ENCODE data around the gene ATG10. TPM values are rescaled to one million over a fixed set of nuclear protein-coding genes. Genes with fewer than 3 reads are reported as not detected.

Gene ATG10
- total and polyA plus RNA-seq, 2 of the 8 experiments (the other 6 are each of a cell fraction or from before 2014, with no cell fraction given) = 3.7 to 8.8 TPM

DNA sequence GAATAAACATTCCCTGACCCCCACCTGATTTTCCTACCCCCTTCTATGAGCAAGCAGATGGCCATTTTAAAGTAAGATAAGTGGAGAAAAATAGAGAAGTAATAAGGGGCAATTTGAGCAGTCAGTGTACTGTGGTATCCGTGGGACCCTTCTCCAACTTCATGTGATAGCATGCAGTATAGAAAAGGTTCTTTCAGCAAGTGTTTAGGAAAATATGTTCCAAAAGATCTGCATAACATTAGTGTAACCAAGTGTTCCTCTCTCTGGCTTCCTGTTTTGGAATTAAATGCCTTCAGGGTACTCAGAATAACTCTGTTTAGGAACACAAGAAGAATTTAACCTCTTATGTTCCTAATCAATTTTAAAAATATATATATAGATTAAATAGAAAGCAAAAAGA, 134.9 kb downstream of the ATG10 start:
- H4K8ac ChIP-seq (ENCODE audit: extremely low read depth, insufficient read depth, low read length) = no peak overlapping the region
- no peaks in the 10 kb centered on the region for H3K27me3 ChIP-seq (replicated peaks in 1 of 4; ENCODE audit: control insufficient read depth in 3 of 4, extremely low read depth in 1 of 4, insufficient read depth in 3 of 4, low read length in 3 of 4)
- H3K23ac ChIP-seq (ENCODE audit: insufficient read length) = no peak overlapping the region
- H4K5ac ChIP-seq (ENCODE audit: insufficient read length, low read depth, low read length) = no peak overlapping the region
- no peaks in the 10 kb centered on the region for H4K20me1 ChIP-seq (replicated peaks in 1 of 2; ENCODE audit: control insufficient read depth in 1 of 2, insufficient read depth in 2 of 2, low read length in 2 of 2)
- POLR2A ChIA-PET (ENCODE audit: partially characterized antibody) = interaction anchor here (0.6 to 1.3 kb wide), 3 partner anchors 135 to 255 kb away, joined by 3 read pairs; partner anchors contain the start of genes ATG10 and RPS23
- DNase-seq (ENCODE audit: low read depth in 1 of 2, low spot score in 2 of 2) (no peak), FAIRE-seq (no peak)
- H3K4me3 ChIP-seq (ENCODE audit: extremely low read depth in 1 of 4, insufficient read depth in 2 of 4, low read depth in 3 of 4, low read length in 4 of 4) = no peak overlapping the region
- no peak overlapping the region; a peak in 1 of 4 replicates for H3K4me2 ChIP-seq (ENCODE audit: insufficient read depth in 1 of 2, low read depth in 2 of 2, low read length in 2 of 2)
- H3K9ac ChIP-seq (replicated peaks in 1 of 4; ENCODE audit: extremely low read depth in 1 of 4, low read depth in 3 of 4, low read length in 3 of 4) = no peak overlapping the region
- H2BK20ac ChIP-seq (ENCODE audit: low read length) = no peak overlapping the region
- H3K36me3 ChIP-seq (ENCODE audit: control insufficient read depth in 2 of 4, insufficient read depth in 4 of 4, low read length in 3 of 4) = no peaks in the 10 kb centered on the region
- no peak overlapping the region for H3K27ac ChIP-seq (ENCODE audit: low read depth, low read length)
- H2BK120ac ChIP-seq (replicated peaks; ENCODE audit: low read depth, low read length) = no peak overlapping the region
- no peak overlapping the region for H3K18ac ChIP-seq (ENCODE audit: extremely low read depth, low read length)
- no peak overlapping the region for H2AK5ac ChIP-seq (ENCODE audit: low read depth, low read length)
- no peak overlapping the region for H3K14ac ChIP-seq (ENCODE audit: insufficient read length)
- no peaks in the 10 kb centered on the region for H3K9me3 ChIP-seq (ENCODE audit: insufficient read depth in 2 of 2, low read depth in 1 of 2, low read length in 1 of 2)
- H3K4me1 ChIP-seq (replicated peaks in 1 of 4; ENCODE audit: control insufficient read depth in 3 of 4, insufficient read depth in 4 of 4, low read length in 3 of 4) = peaks cover 0 to 7% (median 1%) of the 10 kb centered on the region in 4 experiments; a peak in 3 of 7 replicates
- no peaks in the 10 kb centered on the region for H3K79me1 ChIP-seq (ENCODE audit: low read depth, low read length)
- no peak overlapping the region for H2BK5ac ChIP-seq (ENCODE audit: low read depth, low read length)
- no peaks in the 10 kb centered on the region for H3K23me2 ChIP-seq (ENCODE audit: low read depth, low read length)
- H2BK15ac ChIP-seq (ENCODE audit: low read length) = no peak overlapping the region
- H2BK12ac ChIP-seq (ENCODE audit: low read depth, low read length) = no peak overlapping the region
- no peak overlapping the region for H2AFZ ChIP-seq (ENCODE audit: low read length)
- H3K56ac ChIP-seq (replicated peaks; ENCODE audit: insufficient read length, low read depth, low read length) = no peak overlapping the region
- CTCF ChIA-PET (ENCODE audit: partially characterized antibody) = interaction anchor here (0.9 to 3.5 kb wide), 17 partner anchors 12 to 763 kb away, joined by 3 to 19 read pairs (median 4); no protein-coding TSS in a partner anchor
- 56% methylated on average over 1 of the region's 1 CpG; no CpG with 5 or more reads in 1 of the 2 experiments for WGBS, 2 experiments (ENCODE audit: extremely low coverage in 1 of 2, insufficient coverage in 1 of 2, insufficient read length in 1 of 2, insufficient replicate concordance in 2 of 2, low coverage in 1 of 2, low lambda C conversion rate in 2 of 2, missing lambda C conversion rate in 1 of 2)
- no peak overlapping the region for H4K91ac ChIP-seq (replicated peaks; ENCODE audit: insufficient read length, low read length)
- no peak overlapping the region for H3K4ac ChIP-seq (replicated peaks; ENCODE audit: insufficient read length, low read depth, low read length)
- H3K79me2 ChIP-seq (ENCODE audit: control insufficient read depth in 1 of 2, insufficient read depth in 2 of 2, low read length in 2 of 2) = no peaks in the 10 kb centered on the region
- TF ChIP-seq HDAC2 (IDR thresholded peaks at IDR 0.05; ENCODE audit: borderline replicate concordance in 1 of 2, low read depth in 2 of 2, low read length in 2 of 2) (no peak), TCF12 (IDR thresholded peaks at IDR 0.05; ENCODE audit: low read depth, low read length) (no peak)

All from H1 (cell line).